Measurements from ENCODE around the gene TRIM72.
"Not testable (repeated sequence)": the region's sequence is repeated elsewhere in the genome, so short reads cannot be mapped to it uniquely, and the experiment has no call there.

Gene TRIM72

GRCh38 chr16:31200111-31200510, 13.8 kb upstream of the TRIM72 start:
- Histone ChIP-seq H3K4me1 (ENCODE audit: control insufficient read depth in 5 of 5, insufficient read depth in 5 of 5, low read length in 5 of 5) (peaks cover 0 to 38% (median 36%) of the 10 kb centered on the region in 5 donors), H3K36me3 (ENCODE audit: control insufficient read depth in 5 of 5, insufficient read depth in 5 of 5, low read length in 5 of 5) (peaks cover 4 to 33% (median 28%) of the 10 kb centered on the region in 5 donors)
- H3K27ac ChIP-seq (ENCODE audit: low read depth, low read length); H3K4me3 ChIP-seq (ENCODE audit: low read depth in 1 of 5, low read length in 5 of 5); H3K9ac ChIP-seq (ENCODE audit: low read length in 5 of 5); H3K9me3 ChIP-seq (ENCODE audit: control insufficient read depth in 5 of 5, low read length in 5 of 5); H3K27me3 ChIP-seq (ENCODE audit: control insufficient read depth in 5 of 5, insufficient read depth in 4 of 5, low read length in 5 of 5): not testable (repeated sequence)

GRCh38 chr16:31200821-31201568, 12.9 kb upstream of the TRIM72 start:
- peak overlapping the region in 2 of 5 donors; percentile 66 to 74 for H3K9ac ChIP-seq (ENCODE audit: low read length in 5 of 5)
- no peak overlapping the region for H3K27ac ChIP-seq (ENCODE audit: low read depth, low read length)
- H3K27me3 ChIP-seq (ENCODE audit: control insufficient read depth in 5 of 5, insufficient read depth in 4 of 5, low read length in 5 of 5), result peaks cover 0 to 3% (median 0%) of the 10 kb centered on the region in 5 donors
- H3K4me3 ChIP-seq (ENCODE audit: low read depth in 1 of 5, low read length in 5 of 5), result peak overlapping the region; percentile 68 to 93 (median 82)
- H3K4me1 ChIP-seq (ENCODE audit: control insufficient read depth in 5 of 5, insufficient read depth in 5 of 5, low read length in 5 of 5), result peaks cover 0 to 38% (median 36%) of the 10 kb centered on the region in 5 donors
- peaks cover 2 to 25% (median 19%) of the 10 kb centered on the region in 5 donors for H3K36me3 ChIP-seq (ENCODE audit: control insufficient read depth in 5 of 5, insufficient read depth in 5 of 5, low read length in 5 of 5)
- no peaks in the 10 kb centered on the region for H3K9me3 ChIP-seq (ENCODE audit: control insufficient read depth in 5 of 5, low read length in 5 of 5)

GRCh38 chr16:31201582-31202413, 12.1 kb upstream of the TRIM72 start:
- H3K4me1 ChIP-seq (ENCODE audit: control insufficient read depth in 5 of 5, insufficient read depth in 5 of 5, low read length in 5 of 5), result peaks cover 0 to 38% (median 36%) of the 10 kb centered on the region in 5 donors
- H3K27me3 ChIP-seq (ENCODE audit: control insufficient read depth in 5 of 5, insufficient read depth in 4 of 5, low read length in 5 of 5), result peaks cover 0 to 3% (median 0%) of the 10 kb centered on the region in 5 donors
- H3K36me3 ChIP-seq (ENCODE audit: control insufficient read depth in 5 of 5, insufficient read depth in 5 of 5, low read length in 5 of 5), result peaks cover 0 to 20% (median 13%) of the 10 kb centered on the region in 5 donors
- H3K9ac ChIP-seq (ENCODE audit: low read length in 5 of 5), result peak overlapping the region in 3 of 5 donors; percentile 41 to 74 (median 66)
- H3K4me3 ChIP-seq (ENCODE audit: low read depth in 1 of 5, low read length in 5 of 5), result peak overlapping the region; percentile 68 to 93 (median 82)
- no peak overlapping the region for H3K27ac ChIP-seq (ENCODE audit: low read depth, low read length)
- H3K9me3 ChIP-seq (ENCODE audit: control insufficient read depth in 5 of 5, low read length in 5 of 5), result no peaks in the 10 kb centered on the region

GRCh38 chr16:31202414-31203375, 11.2 kb upstream of the TRIM72 start, which contains the start of gene PYCARD:
PYCARD (minus strand) TSS chr16:31202760; CDS start chr16:31202690, 70 bp downstream.
- Histone ChIP-seq H3K4me1 (ENCODE audit: control insufficient read depth in 5 of 5, insufficient read depth in 5 of 5, low read length in 5 of 5) (peaks cover 0 to 38% (median 36%) of the 10 kb centered on the region in 5 donors), H3K9me3 (ENCODE audit: control insufficient read depth in 5 of 5, low read length in 5 of 5) (no peaks in the 10 kb centered on the region), H3K27ac (ENCODE audit: low read depth, low read length) (no peak within 1 kb of the TSS), H3K27me3 (ENCODE audit: control insufficient read depth in 5 of 5, insufficient read depth in 4 of 5, low read length in 5 of 5) (peaks cover 0 to 9% (median 5%) of the 10 kb centered on the region in 5 donors), H3K36me3 (ENCODE audit: control insufficient read depth in 5 of 5, insufficient read depth in 5 of 5, low read length in 5 of 5) (peaks cover 0 to 18% (median 12%) of the 10 kb centered on the region in 5 donors), H3K9ac (ENCODE audit: low read length in 5 of 5) (peak within 1 kb of the TSS; percentile 26 to 74 (median 54)), H3K4me3 (ENCODE audit: low read depth in 1 of 5, low read length in 5 of 5) (peak within 1 kb of the TSS; percentile 68 to 93 (median 82))

- Histone ChIP-seq H3K4me3 (ENCODE audit: low read depth in 1 of 5, low read length in 5 of 5) (no peak overlapping the region), H3K27me3 (ENCODE audit: control insufficient read depth in 5 of 5, insufficient read depth in 4 of 5, low read length in 5 of 5) (peaks cover 0 to 9% (median 5%) of the 10 kb centered on the region in 5 donors), H3K4me1 (ENCODE audit: control insufficient read depth in 5 of 5, insufficient read depth in 5 of 5, low read length in 5 of 5) (peaks cover 0 to 35% (median 29%) of the 10 kb centered on the region in 5 donors), H3K36me3 (ENCODE audit: control insufficient read depth in 5 of 5, insufficient read depth in 5 of 5, low read length in 5 of 5) (peaks cover 0 to under 1% (median 0%) of the 10 kb centered on the region in 5 donors), H3K27ac (ENCODE audit: low read depth, low read length) (no peak overlapping the region), H3K9ac (ENCODE audit: low read length in 5 of 5) (no peak overlapping the region), H3K9me3 (ENCODE audit: control insufficient read depth in 5 of 5, low read length in 5 of 5) (no peaks in the 10 kb centered on the region)
Measured at GRCh38 chr16:31204871-31205666, 8.8 kb upstream of the TRIM72 start.

- Histone ChIP-seq H3K9me3 (ENCODE audit: control insufficient read depth in 5 of 5, low read length in 5 of 5) (no peaks in the 10 kb centered on the region), H3K27ac (ENCODE audit: low read depth, low read length) (no peak overlapping the region), H3K4me3 (ENCODE audit: low read depth in 1 of 5, low read length in 5 of 5) (no peak overlapping the region), H3K9ac (ENCODE audit: low read length in 5 of 5) (no peak overlapping the region), H3K36me3 (ENCODE audit: control insufficient read depth in 5 of 5, insufficient read depth in 5 of 5, low read length in 5 of 5) (no peaks in the 10 kb centered on the region), H3K27me3 (ENCODE audit: control insufficient read depth in 5 of 5, insufficient read depth in 4 of 5, low read length in 5 of 5) (peaks cover 0 to 8% (median 5%) of the 10 kb centered on the region in 5 donors), H3K4me1 (ENCODE audit: control insufficient read depth in 5 of 5, insufficient read depth in 5 of 5, low read length in 5 of 5) (peaks cover 0 to 21% (median 16%) of the 10 kb centered on the region in 5 donors)
Measured at GRCh38 chr16:31206776-31207175, 7.1 kb upstream of the TRIM72 start.

GRCh38 chr16:31213342-31213741, 577 bp upstream of the TRIM72 start:
- H3K27me3 ChIP-seq (ENCODE audit: control insufficient read depth in 5 of 5, insufficient read depth in 4 of 5, low read length in 5 of 5), result peaks cover 13 to 42% (median 33%) of the 10 kb centered on the region in 5 donors
- no peak overlapping the region for H3K4me3 ChIP-seq (ENCODE audit: low read depth in 1 of 5, low read length in 5 of 5)
- no peaks in the 10 kb centered on the region for H3K36me3 ChIP-seq (ENCODE audit: control insufficient read depth in 5 of 5, insufficient read depth in 5 of 5, low read length in 5 of 5)
- H3K27ac ChIP-seq (ENCODE audit: low read depth, low read length), result no peak overlapping the region
- H3K4me1 ChIP-seq (ENCODE audit: control insufficient read depth in 5 of 5, insufficient read depth in 5 of 5, low read length in 5 of 5), result peaks cover 0 to 27% (median 26%) of the 10 kb centered on the region in 5 donors
- H3K9ac ChIP-seq (ENCODE audit: low read length in 5 of 5), result no peak overlapping the region
- no peaks in the 10 kb centered on the region for H3K9me3 ChIP-seq (ENCODE audit: control insufficient read depth in 5 of 5, low read length in 5 of 5)

- peak overlapping the region in 4 of 5 donors; percentile 48 to 66 (median 58) for H3K4me3 ChIP-seq (ENCODE audit: low read depth in 1 of 5, low read length in 5 of 5)
- peaks cover 22 to 49% (median 43%) of the 10 kb centered on the region in 5 donors for H3K27me3 ChIP-seq (ENCODE audit: control insufficient read depth in 5 of 5, insufficient read depth in 4 of 5, low read length in 5 of 5)
- peaks cover 0 to 27% (median 26%) of the 10 kb centered on the region in 5 donors for H3K4me1 ChIP-seq (ENCODE audit: control insufficient read depth in 5 of 5, insufficient read depth in 5 of 5, low read length in 5 of 5)
- no peaks in the 10 kb centered on the region for H3K9me3 ChIP-seq (ENCODE audit: control insufficient read depth in 5 of 5, low read length in 5 of 5)
- no peak overlapping the region for H3K27ac ChIP-seq (ENCODE audit: low read depth, low read length)
- H3K36me3 ChIP-seq (ENCODE audit: control insufficient read depth in 5 of 5, insufficient read depth in 5 of 5, low read length in 5 of 5), result no peaks in the 10 kb centered on the region
- peak overlapping the region in 1 of 5 donors; percentile 53 for H3K9ac ChIP-seq (ENCODE audit: low read length in 5 of 5)
Measured at GRCh38 chr16:31214708-31215286, 878 bp downstream of the TRIM72 start.
